HS-27A (cell line): Measurements from ENCODE around the gene PMS2.
"Not testable (repeated sequence)": the region's sequence is repeated elsewhere in the genome, so short reads cannot be mapped to it uniquely, and the experiment has no call there.

Experiments
- DNase-seq: peaks from one replicate; pipeline ENCODE4 v3.0.0-alpha.2; 2012; ENCODE audit warnings: low read depth, missing footprints

The PMS2 gene

GRCh38 chr7:6012355-6013104, 3.7 kb upstream of the PMS2 start:
- no peak for DNase-seq

- DNase-seq = no peak
Observed at GRCh38 chr7:6011541-6011940, 2.7 kb upstream of the PMS2 start.

DNA sequence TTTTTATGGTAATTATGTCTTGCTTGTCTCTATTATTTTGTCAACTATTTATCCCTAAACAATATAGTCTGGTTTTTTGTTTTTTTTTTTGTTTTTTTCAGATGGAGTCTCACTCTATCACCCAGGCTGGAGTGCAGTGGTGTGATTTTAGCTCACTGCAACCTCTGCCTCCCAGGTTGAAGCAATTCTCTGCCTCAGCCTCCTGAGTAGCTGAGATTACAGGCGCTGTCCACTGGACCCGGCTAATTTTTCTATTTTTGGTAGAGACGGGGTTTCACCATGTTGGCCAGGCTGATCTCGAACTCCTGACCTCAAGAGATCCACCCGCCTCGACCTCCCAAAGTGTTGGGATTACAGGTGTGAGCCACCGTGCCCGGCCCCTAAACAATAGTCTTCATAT, 1.5 kb upstream of the PMS2 start:
- not testable (repeated sequence) for DNase-seq

DNA sequence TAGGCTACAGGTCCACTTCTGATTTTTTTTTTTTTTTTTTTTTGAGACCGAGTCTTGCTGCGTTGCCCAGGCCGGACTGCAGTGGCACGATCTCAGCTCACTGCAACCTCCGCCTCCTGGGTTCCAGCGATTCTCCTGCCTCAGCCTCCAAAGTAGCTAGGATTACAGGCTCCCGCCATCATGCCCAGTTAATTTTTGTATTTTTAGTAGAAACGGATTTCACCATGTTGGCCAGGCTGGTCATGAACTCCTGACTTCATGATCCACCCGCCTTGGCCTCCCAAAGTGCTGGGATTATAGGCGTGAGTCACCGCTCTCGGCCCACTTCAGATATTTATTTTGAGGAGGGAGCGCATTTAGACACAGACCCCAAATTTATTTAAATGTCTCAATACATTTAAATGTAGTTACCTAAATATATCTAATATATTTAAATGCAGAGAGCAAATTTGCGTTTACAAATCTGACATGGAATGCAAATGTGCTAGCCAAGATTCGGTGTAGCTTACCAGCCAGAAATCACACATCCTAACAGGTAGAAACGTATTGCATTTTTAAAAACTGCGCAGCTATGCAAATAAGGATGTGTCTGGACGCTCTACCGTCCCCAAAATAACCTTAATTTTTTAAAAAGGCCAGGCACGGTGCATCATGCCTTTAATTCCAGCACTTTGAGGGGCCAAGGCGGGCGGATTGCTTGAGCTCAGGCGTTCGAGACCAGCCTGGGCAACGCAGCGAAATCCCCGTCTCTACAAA, 836 bp downstream of the PMS2 start:
- DNase-seq = not testable (repeated sequence)

GRCh38 chr7:6007386-6007785, 1.5 kb downstream of the PMS2 start:
- no peak for DNase-seq

- DNase-seq = no peak
Observed at GRCh38 chr7:5997210-5997808, 11.5 kb downstream of the PMS2 start.

DNA sequence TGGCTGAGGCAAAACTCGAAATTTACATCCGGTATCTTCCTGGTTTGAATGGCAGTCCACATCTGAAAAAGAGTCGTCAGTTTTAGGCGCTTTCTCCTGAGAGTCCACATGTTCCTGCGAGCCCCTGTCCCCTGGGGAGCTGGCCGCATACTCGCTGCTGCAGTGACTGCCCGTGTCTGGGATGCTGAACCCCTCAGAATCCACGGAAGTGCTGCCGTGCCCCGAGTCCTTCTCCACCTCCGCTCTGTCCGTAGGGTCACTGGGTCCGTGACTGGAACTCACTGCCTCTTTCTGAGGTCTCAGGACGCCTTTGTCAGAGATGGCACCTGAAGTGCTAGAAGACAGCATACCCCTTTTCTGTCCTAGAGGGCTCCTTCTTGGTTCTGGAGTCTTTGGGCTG, 21.8 kb downstream of the PMS2 start:
- not testable (repeated sequence) for DNase-seq

DNA sequence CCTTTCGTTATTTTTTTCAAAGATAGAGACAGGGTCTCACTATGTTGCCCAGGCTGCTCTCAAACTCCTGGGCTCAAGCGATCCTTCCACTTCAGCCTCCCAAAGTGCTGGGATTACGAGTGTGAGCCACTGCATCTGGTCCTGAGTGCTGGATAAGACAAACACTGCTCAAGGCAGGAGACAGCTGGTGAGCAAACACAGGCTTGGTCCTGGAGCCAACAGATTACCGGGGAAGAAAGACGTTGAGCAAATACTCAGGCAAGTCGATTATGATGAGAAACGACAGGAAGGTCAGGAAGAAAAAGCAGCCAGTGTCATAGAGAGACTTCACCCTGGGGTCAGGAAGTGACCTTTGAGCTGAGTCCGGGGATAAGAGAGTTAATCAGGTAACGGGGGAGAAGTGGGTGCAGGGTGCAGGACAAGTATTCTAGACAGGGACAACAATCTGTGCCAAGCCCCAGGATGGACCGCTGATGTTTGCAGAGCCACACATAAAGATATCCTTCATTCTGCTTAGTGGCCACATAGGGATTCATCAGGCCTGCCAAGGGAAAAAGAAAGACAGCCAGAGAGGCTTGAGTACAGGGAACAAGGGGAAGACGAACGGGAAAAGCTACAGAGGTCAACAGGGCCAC, 29.1 kb downstream of the PMS2 start:
- DNase-seq = not testable (repeated sequence)

GRCh38 chr7:5973580-5973979, 35.3 kb downstream of the PMS2 start:
- not testable (repeated sequence) for DNase-seq

GRCh38 chr7:5970347-5970911, 38.4 kb downstream of the PMS2 start, which contains the start of gene RSPH10B:
Gene RSPH10B, minus strand, starts transcription at chr7:5970689. Its CDS starts 3,573 bp downstream, at chr7:5967116.
- DNase-seq = not testable (repeated sequence)

DNA sequence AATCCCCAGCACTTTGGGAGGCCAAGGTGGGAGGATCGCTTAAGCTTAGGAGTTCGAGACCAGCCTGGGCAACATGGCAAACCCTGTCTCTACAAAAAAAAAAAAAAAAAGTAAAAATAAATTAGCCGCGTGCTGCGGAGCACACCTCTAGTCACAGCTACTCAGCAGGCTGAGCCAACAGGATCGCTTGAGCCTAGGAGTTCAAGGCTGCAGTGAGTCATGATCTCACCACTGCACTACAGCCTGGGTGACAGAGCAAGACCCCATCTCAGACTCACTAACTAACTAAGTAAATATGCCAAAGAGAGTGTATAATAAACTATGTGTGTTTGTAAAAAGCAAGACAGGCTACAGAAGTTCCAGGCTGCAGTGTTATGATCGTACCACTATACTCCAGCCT, 45.0 kb downstream of the PMS2 start:
- DNase-seq = not testable (repeated sequence)

- DNase-seq = not testable (repeated sequence)
Observed at GRCh38 chr7:5963205-5963604, 45.6 kb downstream of the PMS2 start.

DNA sequence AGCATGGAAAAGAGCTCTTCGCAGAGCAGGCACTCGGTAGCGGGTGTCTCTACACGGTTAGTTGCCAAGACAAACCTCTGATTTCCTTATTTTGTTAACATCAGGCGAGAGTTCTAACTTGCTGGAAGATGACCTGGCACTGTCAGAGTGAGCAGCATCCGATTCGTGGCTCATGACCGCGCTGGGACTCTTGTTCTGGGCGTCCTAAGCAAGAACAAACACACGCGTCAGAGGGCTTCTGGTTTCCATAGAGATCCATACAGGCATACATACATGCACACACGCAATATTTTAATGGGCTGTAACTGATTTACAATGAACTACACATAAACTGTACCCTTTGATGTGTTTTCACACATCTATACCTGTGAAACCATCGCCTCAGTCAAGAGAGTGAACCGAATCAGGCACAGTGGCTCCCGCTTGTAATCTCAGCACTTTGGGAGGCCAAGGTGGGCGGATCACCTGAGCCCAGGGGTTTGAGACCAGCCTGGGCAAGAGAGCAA, 73.9 kb downstream of the PMS2 start:
- not testable (repeated sequence) for DNase-seq

- DNase-seq = not testable (repeated sequence)
Observed at GRCh38 chr7:5931905-5932644, 76.8 kb downstream of the PMS2 start.

DNA sequence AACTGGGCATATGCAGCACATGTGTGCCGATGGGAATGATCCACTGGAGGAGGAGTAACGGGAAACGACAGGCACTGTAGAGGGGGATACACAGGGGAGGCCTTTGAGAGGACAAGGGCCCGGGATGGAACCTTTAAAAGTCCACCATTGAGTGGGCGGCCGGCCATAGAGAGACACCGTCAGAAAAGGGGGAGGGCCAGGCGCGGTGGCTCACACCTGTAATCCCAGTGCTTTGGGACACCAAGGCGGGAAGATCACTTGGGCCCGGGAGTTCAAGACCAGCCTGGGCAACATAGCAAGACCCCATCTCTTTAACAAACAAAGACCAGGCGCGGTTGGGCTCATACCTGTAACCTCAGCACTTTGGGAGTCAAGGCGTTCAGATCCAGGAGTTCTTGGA, 77.6 kb downstream of the PMS2 start:
- not testable (repeated sequence) for DNase-seq

- not testable (repeated sequence) for DNase-seq
Observed at GRCh38 chr7:5930290-5930689, 78.6 kb downstream of the PMS2 start.

- not testable (repeated sequence) for DNase-seq
Observed at GRCh38 chr7:5926263-5926870, 82.5 kb downstream of the PMS2 start.

- not testable (repeated sequence) for DNase-seq
Observed at GRCh38 chr7:5924630-5925029, 84.2 kb downstream of the PMS2 start.

GRCh38 chr7:5924180-5924579, 84.7 kb downstream of the PMS2 start:
- not testable (repeated sequence) for DNase-seq
